H1 (cell line): ENCODE measurements around the gene OSBPL2. TPM values are rescaled to one million over a fixed set of nuclear protein-coding genes. Genes with fewer than 3 reads are reported as not detected.

Source experiments
- CTCF ChIA-PET: fragments of 300-600 bp; sonication (Branson Sonifier 250); formaldehyde crosslinking; loops from one replicate; lab custom pipeline; 2021; ENCODE audit not compliant: partially characterized antibody; lab: Charles Lee
- POLR2A ChIA-PET: fragments of 300-600 bp; sonication (Branson Sonifier 250); formaldehyde crosslinking; loops from one replicate; lab custom pipeline; 2021; ENCODE audit warnings: inconsistent platforms; ENCODE audit not compliant: partially characterized antibody; lab: Charles Lee
- DNase-seq, 2 experiments: peaks; one replicate each; pipeline versions ENCODE4 v3.0.0 to v3.0.0-alpha.2; 2010 to 2022; ENCODE audit warnings: low spot score in 2 of 2, low read depth in 1 of 2, mixed read lengths in 1 of 2
- FAIRE-seq: peaks from 2 replicates; lab custom pipeline; 2011; peaks lifted over from hg19 to GRCh38; lab: Jason Lieb, UNC
- H2AFZ ChIP-seq: 2 replicates; pipeline ENCODE4 v1.8.1; 2012; ENCODE audit warnings: low read length, inconsistent platforms
- H2AK5ac ChIP-seq: 2 replicates; pipeline ENCODE4 v1.6.1; 2013; ENCODE audit warnings: low read depth, low read length
- H2BK120ac ChIP-seq: replicated peaks from 2 replicates; pipeline ENCODE3; 2013; ENCODE audit warnings: low read depth, low read length, inconsistent platforms
- H2BK12ac ChIP-seq: 2 replicates; pipeline ENCODE4 v1.6.1; 2013; ENCODE audit warnings: low read depth, low read length
- H2BK15ac ChIP-seq: 2 replicates; pipeline ENCODE4 v1.6.1; 2013; ENCODE audit warnings: low read length
- H2BK20ac ChIP-seq: 2 replicates; pipeline ENCODE4 v1.6.1; 2013; ENCODE audit warnings: low read length
- H2BK5ac ChIP-seq: 2 replicates; pipeline ENCODE4 v1.6.1; 2013; ENCODE audit warnings: low read depth, low read length
- H3K14ac ChIP-seq: 2 replicates; pipeline ENCODE4 v1.6.1; 2013; ENCODE audit warnings: inconsistent platforms; ENCODE audit not compliant: insufficient read length
- H3K18ac ChIP-seq: 2 replicates; pipeline ENCODE4 v1.6.1; 2013; ENCODE audit warnings: low read length; ENCODE audit errors: extremely low read depth
- H3K23ac ChIP-seq: 2 replicates; pipeline ENCODE4 v1.6.1; 2013; ENCODE audit warnings: inconsistent platforms; ENCODE audit not compliant: insufficient read length
- H3K23me2 ChIP-seq: 2 replicates; pipeline ENCODE4 v1.6.1; 2013; ENCODE audit warnings: low read depth, low read length
- H3K27ac ChIP-seq: 2 replicates; pipeline ENCODE4 v1.6.1; 2011; ENCODE audit warnings: low read depth, low read length, inconsistent platforms
- H3K27me3 ChIP-seq, 4 experiments: replicated peaks in 1 of 4; 1 replicate in 1 of 4; 2 replicates in 3 of 4; pipeline versions ENCODE4 v1.6.1 to v1.8.1; 2011 to 2013; ENCODE audit warnings: low read length in 3 of 4, mild to moderate bottlenecking in 3 of 4, inconsistent platforms in 2 of 4, mixed read lengths in 2 of 4, moderate library complexity in 1 of 4; ENCODE audit not compliant: control insufficient read depth in 3 of 4, insufficient read depth in 3 of 4; ENCODE audit errors: extremely low read depth in 1 of 4
- H3K36me3 ChIP-seq, 4 experiments: 2 replicates each; pipeline versions ENCODE4 v1.6.1 to v1.8.1; 2011 to 2013; ENCODE audit warnings: mild to moderate bottlenecking in 4 of 4, low read length in 3 of 4, moderate library complexity in 2 of 4, control low read depth in 1 of 4, inconsistent platforms in 1 of 4; ENCODE audit not compliant: insufficient read depth in 4 of 4, control insufficient read depth in 2 of 4
- H3K4ac ChIP-seq: replicated peaks from 2 replicates; pipeline ENCODE3; 2013; ENCODE audit warnings: low read length, low read depth, mixed read lengths, inconsistent platforms; ENCODE audit not compliant: insufficient read length
- H3K4me1 ChIP-seq, 4 experiments: replicated peaks in 1 of 4; 1 replicate in 1 of 4; 2 replicates in 3 of 4; pipeline versions ENCODE4 v1.6.1 to v1.8.1; 2011 to 2013; ENCODE audit warnings: low read length in 3 of 4, inconsistent platforms in 2 of 4, mixed read lengths in 1 of 4; ENCODE audit not compliant: insufficient read depth in 4 of 4, control insufficient read depth in 3 of 4
- H3K4me2 ChIP-seq, 2 experiments: 2 replicates each; pipeline versions ENCODE4 v1.6.1 to v1.8.1; 2011 to 2013; ENCODE audit warnings: low read depth in 2 of 2, low read length in 2 of 2, control low read depth in 1 of 2, inconsistent platforms in 1 of 2, mild to moderate bottlenecking in 1 of 2; ENCODE audit not compliant: insufficient read depth in 1 of 2
- H3K4me3 ChIP-seq, 4 experiments: fragments of 200-600, 300-600 bp in 1 of 4; sonication (generic), shearing (Covaris generic), sonication (Bioruptor Twin) in 1 of 4; 2 replicates each; pipeline versions ENCODE4 v1.5.1 to v1.8.1; 2011 to 2016; ENCODE audit warnings: low read length in 4 of 4, low read depth in 3 of 4, control low read depth in 2 of 4, inconsistent platforms in 2 of 4, mild to moderate bottlenecking in 2 of 4, mixed read lengths in 1 of 4, moderate library complexity in 1 of 4; ENCODE audit not compliant: insufficient read depth in 2 of 4; ENCODE audit errors: extremely low read depth in 1 of 4
- H3K56ac ChIP-seq: replicated peaks from 2 replicates; pipeline ENCODE3; 2013; ENCODE audit warnings: low read depth, mild to moderate bottlenecking, mixed read lengths, low read length, inconsistent platforms; ENCODE audit not compliant: insufficient read length
- H3K79me1 ChIP-seq: 2 replicates; pipeline ENCODE4 v1.6.1; 2013; ENCODE audit warnings: low read depth, low read length, control low read depth
- H3K79me2 ChIP-seq, 2 experiments: 2 replicates each; pipeline versions ENCODE4 v1.6.1 to v1.8.1; 2012 to 2013; ENCODE audit warnings: low read length in 2 of 2, mild to moderate bottlenecking in 2 of 2, inconsistent platforms in 1 of 2; ENCODE audit not compliant: insufficient read depth in 2 of 2, control insufficient read depth in 1 of 2
- H3K9ac ChIP-seq, 4 experiments: replicated peaks in 1 of 4; 1 replicate in 1 of 4; 2 replicates in 3 of 4; pipeline versions ENCODE4 v1.6.1 to v1.8.1; 2011 to 2013; ENCODE audit warnings: low read depth in 3 of 4, low read length in 3 of 4, control low read depth in 2 of 4, mild to moderate bottlenecking in 2 of 4, moderate library complexity in 2 of 4, inconsistent platforms in 1 of 4; ENCODE audit errors: extremely low read depth in 1 of 4
- H3K9me3 ChIP-seq, 2 experiments: 2 replicates each; pipeline versions ENCODE4 v1.6.1 to v1.8.1; 2012 to 2013; ENCODE audit warnings: mild to moderate bottlenecking in 2 of 2, moderate library complexity in 2 of 2, control low read depth in 1 of 2, inconsistent platforms in 1 of 2, low read depth in 1 of 2, low read length in 1 of 2, mixed read lengths in 1 of 2; ENCODE audit not compliant: insufficient read depth in 2 of 2
- H4K20me1 ChIP-seq, 2 experiments: replicated peaks in 1 of 2; 2 replicates each; pipeline versions ENCODE3 to v1.8.1; 2011 to 2013; ENCODE audit warnings: inconsistent platforms in 2 of 2, low read length in 2 of 2, mild to moderate bottlenecking in 1 of 2; ENCODE audit not compliant: insufficient read depth in 2 of 2, control insufficient read depth in 1 of 2
- H4K5ac ChIP-seq: 2 replicates; pipeline ENCODE4 v1.6.1; 2013; ENCODE audit warnings: low read length, low read depth, mixed read lengths, inconsistent platforms; ENCODE audit not compliant: insufficient read length
- H4K8ac ChIP-seq: 2 replicates; pipeline ENCODE4 v1.8.0; 2013; ENCODE audit warnings: mild to moderate bottlenecking, moderate library complexity, low read length, inconsistent platforms; ENCODE audit not compliant: insufficient read depth; ENCODE audit errors: extremely low read depth
- H4K91ac ChIP-seq: replicated peaks from 2 replicates; pipeline ENCODE3; 2013; ENCODE audit warnings: low read length, mixed read lengths, inconsistent platforms; ENCODE audit not compliant: insufficient read length
- ASH2L ChIP-seq: fragments of 200-600, 300-600 bp; sonication (generic); IDR thresholded peaks from one replicate; pipeline ENCODE4 v1.7.1; 2017; ENCODE audit warnings: low read length
- BRCA1 ChIP-seq: IDR thresholded peaks from 2 replicates; pipeline ENCODE4 v1.6.1; 2012; ENCODE audit warnings: low read depth, low read length, improper control_type of control experiment
- CHD2 ChIP-seq: IDR thresholded peaks from 2 replicates; pipeline ENCODE4 v1.6.1; 2012; ENCODE audit warnings: low read length, improper control_type of control experiment
- CREB1 ChIP-seq: IDR thresholded peaks from 2 replicates; pipeline ENCODE4 v1.6.1; 2012; ENCODE audit warnings: inconsistent platforms
- CTBP2 ChIP-seq: IDR thresholded peaks from 2 replicates; pipeline ENCODE4 v1.7.0; 2011; ENCODE audit warnings: borderline replicate concordance, mild to moderate bottlenecking, moderate library complexity, mixed read lengths, low read length; ENCODE audit not compliant: insufficient read depth, insufficient read length
- HDAC6 ChIP-seq: IDR thresholded peaks from one replicate; pipeline ENCODE4 v1.7.1; 2012; ENCODE audit warnings: low read depth, mild to moderate bottlenecking, inconsistent platforms, low read length, moderate library complexity
- KDM1A ChIP-seq: fragments of 200-600, 300-600 bp; sonication (generic); IDR thresholded peaks from 2 replicates; pipeline ENCODE4 v1.7.1; 2016; ENCODE audit warnings: mild to moderate bottlenecking, low read length, borderline replicate concordance
- KDM5A ChIP-seq: fragments of 200-600 bp; IDR thresholded peaks from 2 replicates; pipeline ENCODE4 v1.7.1; 2012; ENCODE audit warnings: mild to moderate bottlenecking, low read length, inconsistent platforms, mixed read lengths
- NANOG ChIP-seq: IDR thresholded peaks from 2 replicates; pipeline ENCODE4 v1.6.1; 2011; ENCODE audit warnings: low read length, low read depth, mild to moderate bottlenecking, inconsistent platforms; ENCODE audit not compliant: insufficient read depth, poor library complexity, severe bottlenecking
- SP1 ChIP-seq: IDR thresholded peaks from 2 replicates; pipeline ENCODE4 v1.6.1; 2011; ENCODE audit warnings: low read depth, low read length
- SUZ12 ChIP-seq: fragments of 200-600 bp; sonication (generic); IDR thresholded peaks from 2 replicates; pipeline ENCODE4 v1.6.1; 2012; ENCODE audit warnings: mild to moderate bottlenecking, inconsistent platforms, low read length, moderate library complexity, mixed read lengths
- TBP ChIP-seq: IDR thresholded peaks from 2 replicates; pipeline ENCODE4 v1.6.1; 2011; ENCODE audit warnings: low read depth, low read length, improper control_type of control experiment
- ZNF274 ChIP-seq: IDR thresholded peaks from 2 replicates; pipeline ENCODE4 v1.7.0; 2012; ENCODE audit warnings: low read length, borderline replicate concordance; ENCODE audit errors: extremely low read depth
- WGBS, 2 experiments: shearing (Covaris generic) in 1 of 2; methylation state at CpG; one replicate each; pipeline versions ENCODE4 v1.1.6 to v1.1.7; 2013 to 2015; ENCODE audit warnings: low lambda C conversion rate in 2 of 2, mixed read lengths in 2 of 2, inconsistent platforms in 1 of 2, low coverage in 1 of 2, missing lambda C conversion rate in 1 of 2; ENCODE audit not compliant: insufficient replicate concordance in 2 of 2, insufficient coverage in 1 of 2, insufficient read length in 1 of 2; ENCODE audit errors: extremely low coverage in 1 of 2, missing lambda C conversion rate in 1 of 2; 5-methylcytosine and 5-hydroxymethylcytosine counted together
- polyA plus RNA-seq, 7 experiments: library from polyadenylated mRNA; depleted of rRNA in 3 of 7; stranded (reverse) in 5 of 7; unstranded in 2 of 7; fragments of >200 nt in 5 of 7; fragments of 200-250 nt in 2 of 7; gene quantifications; 1 replicate in 5 of 7; 2 replicates in 1 of 7; 4 replicates in 1 of 7; pipeline versions ENCODE4 v1.2.1 to v1.2.3, GENCODE V29; 2011 to 2013; ENCODE audit warnings: missing spikeins in 2 of 7, mixed read lengths in 2 of 7
- total RNA-seq: library from RNA; stranded (reverse); fragmentation: NEBNext Ultra II Directional; extraction: Animal tissue kit (Norgen Biotek cat#: 25700); gene quantifications from 2 replicates; pipeline ENCODE4 v1.2.1, GENCODE V29; 2021

The OSBPL2 gene
- total and polyA plus RNA-seq, 2 of the 8 experiments (the other 6 are each of a cell fraction or from before 2014, with no cell fraction given), result 11.7 to 42.4 TPM

GRCh38 chr20:62311832-62312661, 73.7 kb downstream of the OSBPL2 start:
- no peak overlapping the region for H2BK12ac ChIP-seq
- H3K27ac ChIP-seq, result no peak overlapping the region
- no peak overlapping the region for H3K4me2 ChIP-seq
- no peak overlapping the region for H4K5ac ChIP-seq
- no peak overlapping the region for H4K8ac ChIP-seq
- H3K14ac ChIP-seq, result no peak overlapping the region
- H2BK120ac ChIP-seq, result no peak overlapping the region
- H3K23ac ChIP-seq, result no peak overlapping the region
- H2BK15ac ChIP-seq, result no peak overlapping the region
- H3K56ac ChIP-seq, result no peak overlapping the region
- H3K79me2 ChIP-seq, result no peaks in the 10 kb centered on the region; a peak in 1 of 4 replicates
- H2AFZ ChIP-seq, result no peak overlapping the region
- no peak overlapping the region for H2BK5ac ChIP-seq
- WGBS, 2 experiments, result 98% methylated on average over 54 of the region's 60 CpGs; no CpG with 5 or more reads in 1 of the 2 experiments
- FAIRE-seq (no peak), DNase-seq (no peak)
- no peak overlapping the region for H3K4me3 ChIP-seq
- POLR2A ChIA-PET, result interaction anchor here (0.6 to 14.6 kb wide), 6 partner anchors 8 to 76 kb away, joined by 3 to 170 read pairs (median 50); partner anchors contain the start of genes LAMA5 and RPS21
- H3K4ac ChIP-seq, result no peak overlapping the region
- no peaks in the 10 kb centered on the region for H3K27me3 ChIP-seq
- no peak overlapping the region for H4K91ac ChIP-seq
- no peaks in the 10 kb centered on the region for H3K4me1 ChIP-seq
- no peak overlapping the region for H2AK5ac ChIP-seq
- no peaks in the 10 kb centered on the region for H3K23me2 ChIP-seq
- no peaks in the 10 kb centered on the region for H3K79me1 ChIP-seq
- CTCF ChIA-PET, result interaction anchor here (0.6 to 1.7 kb wide), 7 partner anchors 11 to 71 kb away, joined by 3 to 5 read pairs (median 4); no protein-coding TSS in a partner anchor
- peaks cover 6 to 24% of the 10 kb centered on the region in 2 experiments for H4K20me1 ChIP-seq
- H3K36me3 ChIP-seq, result peaks cover 44 to 97% (median 79%) of the 10 kb centered on the region in 4 experiments
- H3K9me3 ChIP-seq, result peaks cover 0 to 5% of the 10 kb centered on the region in 2 experiments; a peak in 1 of 4 replicates
- H3K9ac ChIP-seq, result no peak overlapping the region
- H2BK20ac ChIP-seq, result no peak overlapping the region
- no peak overlapping the region for H3K18ac ChIP-seq
- no peak for TF ChIP-seq CREB1
- TF ChIP-seq TBP, result no peak
- TF ChIP-seq CTBP2, result no peak
- TF ChIP-seq CHD2, result no peak
- TF ChIP-seq ASH2L, result no peak
- TF ChIP-seq HDAC6, result no peak
- no peak for TF ChIP-seq NANOG
- TF ChIP-seq KDM1A, result no peak
- no peak for TF ChIP-seq SP1
- TF ChIP-seq KDM5A, result no peak
- no peak for TF ChIP-seq BRCA1
- no peak for TF ChIP-seq SUZ12
- no peak for TF ChIP-seq ZNF274
